Endometrial microvascular endothelial cells (primary cell): ENCODE measurements around the gene NUDCD2. TPM values are rescaled to one million over a fixed set of nuclear protein-coding genes. Genes with fewer than 3 reads are reported as not detected.

Experiments used
- in situ Hi-C: cut with HindIII; loops from 2 replicates; pipeline ENCODE4 v1.10.0; 2017; ENCODE audit warnings: low sequenced_read_pairs, low pct_unique_long_range_greater_than_20kb; ENCODE audit errors: inconsistent ontology term
- total RNA-seq: library from RNA; depleted of rRNA; stranded (reverse); fragments of >200 nt; gene quantifications from one replicate; pipeline ENCODE4 v1.2.3, GENCODE V29; 2015; ENCODE audit errors: inconsistent ontology term

The NUDCD2 gene, protein sequence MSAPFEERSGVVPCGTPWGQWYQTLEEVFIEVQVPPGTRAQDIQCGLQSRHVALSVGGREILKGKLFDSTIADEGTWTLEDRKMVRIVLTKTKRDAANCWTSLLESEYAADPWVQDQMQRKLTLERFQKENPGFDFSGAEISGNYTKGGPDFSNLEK
- 14.3 TPM for total RNA-seq

DNA sequence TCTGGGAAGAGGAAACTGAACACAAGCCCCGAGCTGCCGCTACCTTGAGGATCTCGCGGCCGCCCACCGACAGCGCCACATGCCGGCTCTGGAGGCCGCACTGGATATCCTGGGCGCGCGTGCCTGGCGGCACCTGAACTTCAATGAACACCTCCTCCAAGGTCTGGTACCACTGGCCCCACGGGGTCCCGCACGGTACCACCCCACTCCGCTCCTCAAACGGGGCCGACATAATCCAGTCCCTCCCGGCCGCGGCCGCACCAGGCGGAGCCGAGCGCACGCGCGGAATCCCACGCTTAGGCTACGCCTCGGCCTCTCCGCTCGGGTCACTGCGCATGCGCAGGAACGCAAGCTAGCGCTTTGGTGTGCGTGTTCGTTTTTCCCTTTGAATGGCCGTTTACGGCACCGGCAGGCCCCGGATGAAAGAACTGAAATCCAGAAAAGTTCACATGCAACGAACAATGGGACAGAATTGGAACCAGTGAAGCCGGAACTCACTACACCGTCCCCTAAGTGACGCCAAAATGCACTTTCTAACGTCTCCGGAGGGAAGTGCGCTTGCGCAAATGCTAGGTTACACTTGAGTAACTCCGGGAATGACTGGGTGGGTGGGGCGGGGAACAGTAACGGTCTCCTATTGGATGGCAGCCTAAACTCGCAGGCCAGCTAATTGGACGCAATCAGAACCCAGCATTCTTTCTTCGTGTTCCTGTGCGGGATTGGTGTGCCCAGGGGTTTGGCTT lies at the start of gene NUDCD2:
Gene NUDCD2, minus strand, starts transcription at position 284 of the 743 bp plus-strand sequence. Its CDS starts 52 bp downstream, at position 232.
- in situ Hi-C loops, result no loop called here

DNA sequence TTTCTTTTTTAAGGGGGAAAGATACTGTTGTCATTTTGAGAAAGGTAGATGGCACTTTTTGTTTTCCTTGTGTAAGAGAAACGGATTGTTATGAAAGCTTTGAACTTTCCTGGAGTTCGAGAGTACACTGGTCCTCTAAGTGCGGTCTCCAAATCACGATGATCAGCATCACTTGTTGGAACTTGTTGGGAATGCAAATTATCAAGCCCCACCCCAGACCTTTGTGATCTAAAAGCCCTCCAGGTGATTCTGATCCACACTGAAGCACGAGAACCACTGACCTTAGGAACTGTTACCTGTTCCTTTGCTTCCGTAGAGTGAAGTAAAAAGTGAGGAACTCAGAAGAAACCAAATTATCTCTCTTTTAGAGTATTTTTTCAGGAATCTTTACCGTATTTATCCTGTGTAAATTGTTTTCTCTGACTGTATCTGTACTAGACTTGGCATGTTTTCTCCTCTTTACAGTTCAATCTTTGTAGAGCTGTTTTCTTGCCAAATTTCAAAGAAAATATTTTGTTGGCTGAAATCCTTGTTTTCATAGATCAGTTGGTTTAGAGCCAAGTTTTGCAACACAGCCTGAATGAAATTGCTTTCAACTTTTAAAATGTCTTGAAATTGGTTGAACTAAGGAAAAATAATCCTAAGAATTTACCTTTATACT lies 49.5 kb upstream of the NUDCD2 start:
- in situ Hi-C loops, result no loop called here

DNA sequence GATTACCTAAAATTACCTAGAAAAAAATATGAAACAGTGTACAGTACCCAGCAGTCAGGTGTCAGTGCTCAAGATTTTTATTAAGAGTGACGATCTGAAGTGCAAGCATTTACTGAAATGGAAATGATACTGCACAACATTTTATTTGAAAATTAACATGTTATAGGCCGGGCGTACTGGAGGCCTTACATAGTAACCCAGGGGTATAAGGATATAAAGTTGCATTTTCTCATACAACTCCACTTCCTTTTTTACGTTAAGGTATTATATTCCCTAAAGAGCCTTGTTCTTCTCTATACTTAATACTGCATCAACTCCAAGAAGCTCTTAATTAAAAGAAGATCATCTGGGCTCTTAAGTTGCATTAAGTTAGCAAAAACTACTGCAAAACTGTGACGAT lies 48.9 kb upstream of the NUDCD2 start:
- in situ Hi-C loops, result no loop called here

DNA sequence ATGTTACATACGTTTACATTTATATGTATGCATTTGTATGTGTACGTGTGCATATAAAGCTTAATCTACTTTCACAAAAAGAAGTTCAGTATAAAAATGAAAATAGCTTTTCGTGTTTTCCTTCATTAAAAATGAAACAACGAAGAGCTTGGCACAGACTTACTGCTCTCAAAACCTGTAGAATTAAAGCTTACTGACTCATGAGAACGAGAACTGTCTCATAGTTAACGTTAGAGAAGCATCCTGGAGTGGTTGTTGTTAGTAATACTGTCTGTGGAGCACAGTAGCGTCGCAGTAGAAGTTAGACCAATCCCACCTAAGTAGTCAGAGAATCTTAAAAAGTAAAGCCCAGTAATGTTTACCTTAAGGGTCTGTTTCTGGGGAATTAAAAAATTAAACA lies 46.8 kb upstream of the NUDCD2 start:
- in situ Hi-C loops, result no loop called here

DNA sequence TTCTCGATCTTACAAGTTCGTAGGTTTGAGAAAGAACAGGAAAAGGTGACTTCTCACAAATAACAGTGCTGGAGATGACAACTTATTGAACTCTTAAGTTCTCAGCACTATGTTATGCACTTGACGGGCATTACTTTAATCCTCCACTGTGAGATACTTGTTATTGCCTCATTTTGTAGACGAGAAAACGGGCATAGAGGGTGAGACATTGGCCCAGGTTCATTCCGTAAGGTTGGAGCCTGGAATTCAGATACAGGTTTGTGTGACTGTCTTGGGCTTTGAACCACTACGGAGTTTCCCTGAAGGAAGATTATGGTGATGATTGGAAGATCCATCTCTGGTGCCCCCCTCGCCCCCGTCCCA lies 46.2 kb upstream of the NUDCD2 start:
- in situ Hi-C loops, result no loop called here

DNA sequence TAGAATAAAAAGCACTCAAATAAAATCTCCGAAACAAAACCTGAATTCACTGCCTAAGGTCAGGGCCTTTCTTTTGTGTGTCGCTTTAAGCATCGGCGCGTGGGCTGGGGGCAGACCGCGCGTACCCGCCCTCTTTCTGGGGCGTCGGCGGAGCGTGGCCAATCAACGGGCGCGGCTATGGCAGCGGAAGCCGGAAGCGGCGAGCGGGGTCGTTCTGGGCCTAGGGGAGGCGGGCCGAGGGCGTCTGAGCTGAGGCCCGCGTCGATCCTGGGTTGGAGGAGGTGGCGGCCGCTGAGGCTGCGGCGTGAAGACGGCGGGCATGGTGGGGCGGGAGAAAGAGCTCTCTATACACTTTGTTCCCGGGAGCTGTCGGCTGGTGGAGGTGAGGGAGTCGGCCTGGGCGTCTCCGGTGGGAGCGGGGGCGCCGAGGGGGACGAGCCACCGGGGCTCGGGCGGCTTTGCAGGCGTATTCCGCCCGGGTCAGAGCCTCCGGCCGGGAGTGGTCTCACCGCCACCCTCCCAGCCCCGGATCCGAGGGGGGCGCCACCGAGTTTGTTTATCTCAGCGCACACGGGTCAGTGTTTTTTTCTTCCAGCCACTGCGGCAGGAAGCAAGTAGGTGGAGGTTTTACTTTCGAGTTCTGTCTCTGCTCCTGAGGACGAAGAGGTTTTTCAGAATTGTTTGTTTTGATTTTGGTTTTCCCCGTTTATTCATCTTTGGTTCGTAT lies 45.6 kb upstream of the NUDCD2 start, which contains the start of gene MAT2B:
Gene MAT2B, plus strand, starts transcription at position 252 of the 727 bp plus-strand sequence. Its CDS starts 68 bp downstream, at position 320.
- in situ Hi-C loops, result no loop called here

DNA sequence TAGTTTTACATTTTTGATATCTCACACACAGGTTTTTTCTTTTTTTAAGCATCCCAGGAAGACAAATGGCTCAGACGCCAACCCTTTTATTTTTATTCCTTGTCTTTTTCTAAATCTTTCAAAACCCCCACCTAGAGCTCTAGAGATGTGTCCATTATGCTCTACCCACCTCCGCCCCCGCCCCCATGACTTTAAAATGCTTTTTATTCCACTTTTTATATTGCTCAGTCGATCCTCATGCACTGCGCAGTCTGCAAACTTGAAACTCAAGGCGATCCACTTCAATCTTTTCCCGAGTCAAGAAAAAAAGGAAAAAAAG lies 45.1 kb upstream of the NUDCD2 start:
- in situ Hi-C loops, result no loop called here

DNA sequence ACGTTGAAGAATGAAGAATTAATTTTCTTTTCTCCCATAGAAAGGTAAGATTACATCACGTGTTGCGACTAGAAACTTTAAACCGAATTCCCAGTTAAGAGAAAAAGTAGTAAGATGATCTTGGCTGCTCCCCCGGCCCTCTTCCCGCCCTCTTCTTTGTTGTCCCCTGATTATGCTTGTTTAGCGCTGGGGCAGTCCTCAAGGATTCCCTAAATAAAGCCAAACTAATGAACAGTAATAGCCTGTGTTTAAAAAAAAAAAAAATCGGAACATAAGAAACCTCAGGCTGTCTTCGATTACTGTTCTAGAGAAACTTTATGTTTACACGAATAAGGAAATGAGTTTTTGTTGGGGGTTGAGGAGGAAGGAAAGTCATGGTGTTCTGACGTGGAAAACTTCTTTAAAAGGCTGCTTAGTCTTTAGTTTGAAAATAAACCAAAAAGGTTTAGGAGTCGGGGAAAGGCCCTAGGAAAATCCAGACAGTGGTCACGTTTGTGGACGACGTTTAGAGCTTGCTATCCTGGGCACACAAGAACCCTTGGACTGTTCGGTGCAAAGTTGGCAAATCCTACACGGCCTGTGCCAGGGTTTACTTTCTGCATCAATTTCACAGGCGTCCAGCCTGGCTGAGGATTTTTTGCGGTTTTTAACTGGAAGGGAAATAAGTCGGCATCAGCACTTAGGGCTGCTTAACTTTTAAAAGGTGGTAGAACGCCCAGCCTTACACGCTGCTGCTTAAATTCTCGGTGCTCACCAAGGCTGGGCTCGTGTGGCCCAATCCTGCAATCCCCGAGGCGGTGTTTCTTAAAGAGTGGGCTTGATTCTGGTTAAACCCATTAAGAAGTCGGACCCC lies 44.4 kb upstream of the NUDCD2 start:
- in situ Hi-C loops, result no loop called here

DNA sequence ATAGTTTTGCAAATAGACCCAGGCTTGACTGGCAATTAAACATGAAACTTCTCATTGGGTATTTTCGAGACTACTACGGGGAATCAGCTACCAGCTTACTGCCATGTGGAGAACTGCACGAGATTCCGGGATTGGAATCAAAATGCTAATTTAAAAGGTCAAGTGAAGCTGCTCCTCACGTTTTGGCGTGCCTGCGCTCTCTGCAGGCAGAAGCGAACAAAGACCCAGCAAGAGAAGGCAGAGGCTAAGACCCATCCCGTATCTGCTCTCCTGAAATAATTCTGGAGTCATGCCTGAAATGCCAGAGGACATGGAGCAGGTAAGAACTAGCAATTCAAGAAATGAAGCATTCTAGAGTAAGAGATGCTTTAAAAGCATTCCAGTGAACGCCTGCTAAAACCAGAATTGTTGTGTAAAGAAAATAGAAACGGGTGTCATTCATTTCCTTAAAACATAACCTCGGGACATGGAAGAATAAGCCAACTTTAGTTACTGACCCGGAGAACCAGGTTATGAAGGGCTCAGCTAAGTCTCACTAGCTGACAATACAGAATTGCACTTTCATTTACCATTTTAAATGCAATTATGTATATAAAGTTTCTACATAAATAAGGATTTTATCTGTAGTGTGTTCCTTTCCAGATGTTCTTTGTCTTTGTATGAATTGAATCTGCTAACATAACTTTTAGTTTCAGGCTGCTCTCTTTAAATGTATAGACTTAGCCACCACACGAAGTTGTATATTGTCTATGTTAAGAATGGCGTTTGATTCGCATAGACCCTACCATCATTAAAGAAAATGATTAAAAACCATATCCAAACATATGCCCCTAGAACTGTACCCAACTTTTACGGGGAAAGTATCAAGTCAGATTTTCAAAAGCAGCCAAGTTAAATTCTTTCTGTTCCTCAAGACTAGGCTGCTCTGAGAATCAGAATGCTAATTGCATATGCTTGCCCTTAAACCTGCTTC lies 43.5 kb upstream of the NUDCD2 start:
- in situ Hi-C loops, result no loop called here

DNA sequence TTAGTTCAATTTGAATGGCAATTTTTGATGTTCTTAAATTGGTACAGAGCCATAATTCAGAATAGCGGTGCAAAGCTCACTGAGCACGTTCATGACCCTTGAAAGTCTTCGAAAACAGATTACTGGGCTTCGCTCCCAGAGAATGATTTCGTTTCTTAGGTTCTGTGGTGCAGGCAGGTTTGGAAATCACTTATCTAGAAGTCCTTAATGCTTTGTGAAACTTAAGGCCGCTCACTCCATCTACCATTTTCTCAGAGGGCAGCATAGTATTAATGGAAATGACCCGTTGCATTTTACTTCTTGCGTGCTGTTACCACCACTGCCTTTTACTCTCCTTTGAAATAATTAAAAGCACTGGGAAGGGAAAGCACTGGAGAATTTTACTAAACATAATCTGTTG lies 42.6 kb upstream of the NUDCD2 start:
- in situ Hi-C loops, result no loop called here

DNA sequence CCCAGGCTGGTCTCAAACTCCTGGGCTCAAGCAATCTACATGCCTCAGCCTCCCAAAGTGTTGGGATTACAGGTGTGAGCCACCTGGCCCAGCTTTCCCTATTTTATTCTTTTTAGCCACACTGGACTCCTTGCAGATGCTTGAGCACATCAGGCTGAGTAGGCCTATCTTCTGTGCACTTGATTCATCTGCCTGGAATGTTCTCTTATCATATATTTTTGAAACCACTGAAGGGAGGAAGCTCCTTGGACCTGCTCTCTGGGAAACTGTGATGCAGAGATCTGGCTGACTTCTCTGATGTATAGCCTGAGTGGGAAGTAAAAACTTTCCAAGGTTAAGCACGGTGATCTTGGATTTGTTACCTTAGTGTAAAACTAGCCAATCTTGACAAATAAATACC lies 39.0 kb upstream of the NUDCD2 start:
- in situ Hi-C loops, result no loop called here

DNA sequence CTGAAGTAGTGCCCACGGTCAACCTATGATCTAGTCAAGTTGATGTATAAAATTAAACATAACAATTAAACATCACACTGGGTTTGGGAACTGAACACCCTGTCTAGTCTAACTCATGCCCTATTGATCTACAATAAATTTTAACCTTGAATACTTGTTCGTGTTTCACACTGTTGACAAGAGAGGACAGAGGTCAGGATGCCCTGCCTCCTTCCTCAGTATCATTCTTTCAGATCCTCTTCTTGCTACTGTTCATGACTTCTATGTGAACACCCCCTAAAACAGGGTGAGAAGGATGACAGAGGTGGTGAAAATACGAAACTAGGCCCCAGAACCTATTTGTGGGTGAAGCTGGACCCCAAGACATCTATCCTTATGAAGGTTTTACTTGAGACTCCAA lies 37.4 kb upstream of the NUDCD2 start:
- in situ Hi-C loops, result no loop called here

DNA sequence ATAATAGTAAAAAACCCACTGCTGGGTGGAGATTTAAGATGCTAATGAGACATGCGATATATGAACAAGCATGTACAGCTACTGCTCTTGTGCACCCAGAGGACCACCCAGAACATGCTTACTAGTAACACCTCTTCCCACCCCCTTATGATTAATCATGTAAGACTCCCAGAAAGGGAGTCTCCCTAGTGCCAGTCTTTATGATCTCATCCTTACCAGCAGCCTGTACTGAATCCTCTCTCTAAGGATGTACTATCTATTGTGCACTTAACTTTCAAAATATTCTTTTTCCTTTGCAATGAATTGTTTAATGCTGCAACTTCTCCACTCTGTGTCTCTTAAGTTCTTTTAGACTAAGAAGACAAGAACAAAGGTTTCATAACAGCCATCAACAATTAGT lies 36.4 kb upstream of the NUDCD2 start:
- in situ Hi-C loops, result no loop called here

DNA sequence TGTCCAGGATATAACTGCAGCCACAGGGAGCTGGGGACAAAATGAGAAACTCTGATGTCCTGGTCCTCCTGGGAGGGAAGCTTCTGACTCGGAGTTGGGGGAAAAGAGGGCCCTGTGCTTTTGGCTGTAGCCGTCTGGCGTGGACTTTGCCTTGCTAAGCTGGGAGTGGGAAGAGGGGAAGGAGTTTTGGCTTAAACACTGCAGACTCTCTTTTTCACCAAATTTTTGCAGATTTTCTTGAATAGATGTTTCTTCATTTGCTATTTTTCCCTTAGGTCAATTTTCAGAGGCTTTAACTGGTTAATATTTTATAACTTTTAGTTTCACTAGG lies 29.8 kb upstream of the NUDCD2 start:
- in situ Hi-C loops, result no loop called here

DNA sequence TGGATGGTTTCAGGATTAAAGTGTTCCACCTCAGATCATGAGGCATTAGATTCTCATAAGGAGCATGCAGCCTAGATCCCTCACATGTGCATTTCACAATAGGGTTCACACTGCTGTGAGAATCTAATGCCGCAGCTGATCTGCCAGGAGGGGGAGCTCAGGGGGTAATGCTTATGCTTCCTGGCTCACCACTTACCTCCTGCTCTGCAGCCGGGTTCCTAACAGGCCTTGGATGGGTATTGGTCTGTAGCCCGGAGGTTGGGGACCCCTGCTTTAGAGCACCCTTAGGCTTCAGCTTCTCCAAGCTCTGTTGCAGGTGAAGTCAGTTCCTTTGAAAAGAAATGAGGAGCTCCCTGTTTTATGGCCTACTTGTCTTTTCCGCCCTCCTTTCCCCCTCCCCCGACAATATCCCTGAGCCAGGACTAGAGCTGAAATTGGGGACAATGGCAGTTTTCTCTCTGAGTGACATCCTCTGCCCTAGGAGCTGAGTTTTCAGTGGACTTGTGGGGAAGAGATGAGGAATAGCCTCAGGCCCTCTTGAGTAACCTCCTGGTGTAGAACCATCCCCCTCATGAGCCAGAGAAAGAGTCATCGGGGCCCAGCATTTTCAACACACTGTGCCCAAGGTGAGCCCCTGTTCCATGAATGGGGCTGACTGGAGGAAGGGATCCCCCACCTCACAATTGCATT lies 29.3 kb upstream of the NUDCD2 start:
- in situ Hi-C loops, result no loop called here

DNA sequence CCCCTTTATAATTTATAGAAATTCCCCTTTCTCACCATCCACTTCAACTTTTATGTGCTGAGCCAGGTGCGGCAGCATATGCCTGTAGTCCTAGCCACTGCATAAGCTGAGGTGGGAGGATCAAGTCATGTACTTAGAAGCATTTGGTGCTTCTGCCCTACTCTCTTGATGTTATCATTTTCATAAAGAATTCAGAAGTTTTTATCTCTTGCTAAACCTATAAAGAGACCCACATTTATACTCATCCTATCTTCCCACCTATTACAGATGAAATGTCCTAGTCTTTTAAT lies 19.0 kb upstream of the NUDCD2 start:
- in situ Hi-C loops, result no loop called here

DNA sequence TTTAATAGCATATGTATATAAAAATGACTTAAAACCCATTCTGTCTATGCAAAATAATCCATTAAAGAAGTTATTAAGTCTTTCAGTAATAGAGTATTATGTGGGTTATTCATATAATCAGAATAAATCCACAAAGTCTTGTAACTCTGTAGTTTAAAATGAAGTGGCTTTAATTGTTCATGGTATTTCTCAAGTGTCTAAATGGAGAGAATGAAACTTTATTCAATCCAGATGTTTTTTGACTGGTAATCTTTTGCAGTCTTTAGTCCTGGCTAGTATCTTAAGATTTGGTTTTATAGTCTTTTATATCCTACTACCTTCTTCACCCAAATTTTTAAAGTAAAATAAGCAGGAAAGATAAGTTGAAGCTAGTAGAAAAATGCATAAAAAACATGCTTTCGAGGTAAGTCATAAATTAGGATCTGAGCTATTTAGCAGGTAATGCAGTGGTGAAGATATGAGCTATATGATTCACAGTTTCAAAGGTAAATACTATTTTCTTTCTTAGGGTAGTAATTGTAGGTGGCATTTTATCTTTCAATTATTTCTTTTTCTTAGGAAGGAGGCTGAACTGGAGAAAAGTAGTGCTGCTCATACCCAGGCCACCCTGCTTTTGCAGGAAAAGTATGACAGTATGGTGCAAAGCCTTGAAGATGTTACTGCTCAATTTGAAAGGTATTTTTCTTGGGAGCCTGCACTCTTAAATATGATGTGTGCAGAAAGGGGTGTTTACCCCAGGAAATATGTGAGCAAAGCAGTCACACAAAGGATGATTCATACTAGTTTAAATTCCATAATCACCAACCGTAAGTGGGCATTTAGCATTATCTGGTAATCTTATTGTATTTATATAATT lies 18.5 kb upstream of the NUDCD2 start:
- in situ Hi-C loops, result no loop called here
